Upper lobe of right lung (tissue), 1 donor: ENCODE data around the gene NDUFS5. TPM values are rescaled to one million over a fixed set of nuclear protein-coding genes. Genes with fewer than 3 reads are reported as not detected.
"Not testable (repeated sequence)": the region's sequence is repeated elsewhere in the genome, so short reads cannot be mapped to it uniquely, and the experiment has no call there.

ENCODE experiments used
- ATAC-seq: fragments of 200-7000 bp; cut with Tn5 transposase; one replicate; pipeline ENCODE4 v1.9.1; 2020; ENCODE audit warnings: mild to moderate bottlenecking, moderate library complexity
- DNase-seq: peaks from one replicate; pipeline ENCODE4 v3.0.0-alpha.2; 2020
- H3K27ac ChIP-seq: fragments of 200-600 bp; one replicate; pipeline ENCODE4 v1.8.0; 2022
- H3K27me3 ChIP-seq: fragments of 200-600 bp; one replicate; pipeline ENCODE4 v1.8.0; 2022; ENCODE audit warnings: mild to moderate bottlenecking
- H3K36me3 ChIP-seq: fragments of 200-600 bp; one replicate; pipeline ENCODE4 v1.8.0; 2022
- H3K4me1 ChIP-seq: fragments of 200-600 bp; one replicate; pipeline ENCODE4 v1.8.0; 2022
- H3K4me3 ChIP-seq: fragments of 200-600 bp; one replicate; pipeline ENCODE4 v1.8.0; 2022; ENCODE audit warnings: mild to moderate bottlenecking
- H3K9me3 ChIP-seq: fragments of 200-600 bp; one replicate; pipeline ENCODE4 v1.8.0; 2022
- intact Hi-C: fragments of 100-400 bp; cut with DNase I; formaldehyde crosslinking; loops from one replicate; pipeline ENCODE4 v1.11.0; 2022
- long read RNA-seq: library from polyadenylated mRNA; unstranded; transcript quantifications from one replicate; pipeline ENCODE4 v2.0.0, GENCODE V29; 2021
- total RNA-seq: library from RNA; stranded (reverse); fragmentation: NEBNext Ultra II Directional; extraction: Animal tissue kit (Norgen Biotek cat#: 25700); gene quantifications from one replicate; pipeline ENCODE4 v1.2.1, GENCODE V29; 2021
- TF ChIP-seq, protein P1 (sequence below): fragments of 200-600 bp; IDR thresholded peaks from one replicate; pipeline ENCODE4 v1.8.0; 2022; ENCODE audit warnings: antibody characterized with exemption
- donor health status: DM: no; HTN: yes; CAD: no; lungs with severe emphysema.

Gene NDUFS5
- total RNA-seq: 154 TPM
- long read RNA-seq, transcript NDUFS5-202 (3 exons, 548 nt): major isoform, 17 of 31 reads
- long read RNA-seq, transcript NDUFS5-201 (3 exons, 544 nt): minor isoform, 13 of 31 reads
- long read RNA-seq, partial matches to known transcripts: 0 of 31 reads
- long read RNA-seq, other reads (novel, unspliced or antisense): 1 of 31 reads

DNA sequence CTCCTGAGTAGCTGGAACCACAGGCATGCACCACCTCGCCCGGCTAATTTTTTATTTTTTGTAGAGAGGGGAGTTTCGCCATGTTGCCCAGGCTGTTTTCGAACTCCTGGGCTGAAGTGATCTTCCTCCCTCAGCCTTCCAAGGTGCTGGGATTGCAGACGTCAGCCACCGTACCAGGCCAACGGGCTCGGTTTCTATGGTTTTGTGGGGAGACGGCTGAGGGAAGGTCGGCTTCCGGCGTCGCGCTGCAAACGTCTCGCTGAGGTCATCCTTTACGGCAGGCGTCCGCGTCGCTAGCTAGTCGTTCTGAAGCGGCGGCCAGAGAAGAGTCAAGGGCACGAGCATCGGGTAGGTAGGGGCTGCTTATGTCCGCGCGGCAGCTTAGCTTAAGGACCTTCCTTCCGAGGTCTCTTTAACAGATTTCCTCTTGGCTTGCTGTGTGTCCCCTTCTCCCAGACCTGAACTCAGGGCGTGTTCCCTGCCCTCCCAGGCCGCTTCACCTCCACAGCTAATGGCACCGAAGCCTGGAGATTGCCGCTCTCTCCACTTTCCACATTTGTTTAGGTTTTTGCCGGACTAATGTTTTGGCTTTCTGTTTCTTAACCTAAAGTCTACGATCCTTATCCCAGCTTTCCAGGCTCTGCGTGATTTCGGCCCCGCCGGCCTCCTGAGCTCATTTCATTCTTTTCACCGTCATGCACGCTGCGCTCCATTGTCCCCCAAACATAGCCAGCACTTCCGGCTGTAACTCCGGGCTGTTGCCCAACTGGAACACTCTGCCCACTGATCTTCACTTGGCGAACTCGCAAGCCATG, at the start of gene NDUFS5:
Gene NDUFS5 (plus strand): TSS at position 300 of the 815 bp plus-strand sequence. CDS start 2,375 bp downstream, outside the sequence.
- peak; percentile 98 for ATAC-seq
- Histone ChIP-seq H3K27ac (peak within 1 kb of the TSS; percentile 97), H3K27me3 (no peaks in the 10 kb centered on the region), H3K9me3 (no peaks in the 10 kb centered on the region), H3K4me1 (peaks cover 10% of the 10 kb centered on the region), H3K36me3 (peaks cover 27% of the 10 kb centered on the region), H3K4me3 (peak within 1 kb of the TSS; percentile 76)
- TF ChIP-seq, protein P1, sequence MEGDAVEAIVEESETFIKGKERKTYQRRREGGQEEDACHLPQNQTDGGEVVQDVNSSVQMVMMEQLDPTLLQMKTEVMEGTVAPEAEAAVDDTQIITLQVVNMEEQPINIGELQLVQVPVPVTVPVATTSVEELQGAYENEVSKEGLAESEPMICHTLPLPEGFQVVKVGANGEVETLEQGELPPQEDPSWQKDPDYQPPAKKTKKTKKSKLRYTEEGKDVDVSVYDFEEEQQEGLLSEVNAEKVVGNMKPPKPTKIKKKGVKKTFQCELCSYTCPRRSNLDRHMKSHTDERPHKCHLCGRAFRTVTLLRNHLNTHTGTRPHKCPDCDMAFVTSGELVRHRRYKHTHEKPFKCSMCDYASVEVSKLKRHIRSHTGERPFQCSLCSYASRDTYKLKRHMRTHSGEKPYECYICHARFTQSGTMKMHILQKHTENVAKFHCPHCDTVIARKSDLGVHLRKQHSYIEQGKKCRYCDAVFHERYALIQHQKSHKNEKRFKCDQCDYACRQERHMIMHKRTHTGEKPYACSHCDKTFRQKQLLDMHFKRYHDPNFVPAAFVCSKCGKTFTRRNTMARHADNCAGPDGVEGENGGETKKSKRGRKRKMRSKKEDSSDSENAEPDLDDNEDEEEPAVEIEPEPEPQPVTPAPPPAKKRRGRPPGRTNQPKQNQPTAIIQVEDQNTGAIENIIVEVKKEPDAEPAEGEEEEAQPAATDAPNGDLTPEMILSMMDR: no peak
- DNase-seq: peak; percentile 96
- intact Hi-C loops: no loop called here

DNA sequence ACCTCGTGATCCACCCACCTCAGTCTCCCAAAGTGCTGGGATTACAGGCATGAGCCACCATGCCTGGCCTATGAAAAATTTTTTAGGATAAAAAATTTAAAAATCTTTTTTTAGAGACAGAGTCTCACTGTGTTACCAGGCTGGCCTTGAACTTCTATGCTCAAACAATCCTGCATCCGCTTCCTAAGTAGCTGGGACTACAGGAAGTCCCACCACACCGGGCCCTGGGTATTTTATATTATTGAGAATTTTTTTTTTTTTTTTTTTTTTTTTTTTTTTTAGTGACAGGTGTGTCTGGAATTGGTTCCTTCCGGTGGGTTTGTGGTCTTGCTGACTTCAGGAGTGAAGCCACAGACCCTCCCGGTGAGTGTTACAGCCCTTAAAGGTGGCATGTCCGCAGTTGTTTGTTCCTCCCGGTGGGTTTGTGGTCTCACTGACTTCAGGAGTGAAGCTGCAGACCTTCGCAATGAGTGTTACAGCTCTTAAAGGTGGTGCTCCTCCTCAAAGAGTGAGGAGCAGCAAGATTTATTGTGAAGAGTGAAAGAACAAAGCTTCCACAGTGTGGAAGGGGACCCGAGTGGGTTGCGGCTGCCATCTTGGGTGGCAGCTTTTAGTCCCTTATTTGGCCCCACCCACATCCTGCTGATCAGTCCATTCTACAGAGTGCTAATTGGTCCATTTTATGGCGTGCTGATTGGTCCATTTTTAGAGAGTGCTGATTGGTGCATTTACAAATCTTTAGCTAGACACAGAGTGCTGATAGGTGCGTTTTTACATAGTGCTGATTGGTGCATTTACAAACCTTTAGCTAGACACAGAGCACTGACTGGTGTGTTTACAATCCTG, 48.5 kb upstream of the NDUFS5 start:
- H3K4me1 ChIP-seq, H3K27me3 ChIP-seq, H3K4me3 ChIP-seq, H3K27ac ChIP-seq, H3K9me3 ChIP-seq, DNase-seq, intact Hi-C loops, ATAC-seq, H3K36me3 ChIP-seq: not testable (repeated sequence)

DNA sequence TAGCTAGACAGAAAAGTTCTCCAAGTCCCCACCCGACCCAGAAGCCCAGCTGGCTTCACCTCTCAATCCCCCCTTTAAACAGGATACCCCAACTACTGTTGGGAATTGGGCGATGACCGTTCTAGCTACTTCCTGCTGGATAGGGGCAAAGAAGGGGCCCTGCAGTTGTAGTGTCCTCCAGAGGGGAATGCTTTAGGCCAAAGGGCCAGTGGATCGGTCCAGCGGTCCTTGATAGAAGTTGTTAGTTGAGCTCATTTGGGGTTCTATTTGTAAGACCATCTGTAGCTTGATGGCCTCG, 48.0 kb upstream of the NDUFS5 start:
- DNase-seq, H3K9me3 ChIP-seq, H3K27ac ChIP-seq, ATAC-seq, H3K27me3 ChIP-seq, H3K4me1 ChIP-seq, H3K4me3 ChIP-seq, H3K36me3 ChIP-seq, intact Hi-C loops: not testable (repeated sequence)

DNA sequence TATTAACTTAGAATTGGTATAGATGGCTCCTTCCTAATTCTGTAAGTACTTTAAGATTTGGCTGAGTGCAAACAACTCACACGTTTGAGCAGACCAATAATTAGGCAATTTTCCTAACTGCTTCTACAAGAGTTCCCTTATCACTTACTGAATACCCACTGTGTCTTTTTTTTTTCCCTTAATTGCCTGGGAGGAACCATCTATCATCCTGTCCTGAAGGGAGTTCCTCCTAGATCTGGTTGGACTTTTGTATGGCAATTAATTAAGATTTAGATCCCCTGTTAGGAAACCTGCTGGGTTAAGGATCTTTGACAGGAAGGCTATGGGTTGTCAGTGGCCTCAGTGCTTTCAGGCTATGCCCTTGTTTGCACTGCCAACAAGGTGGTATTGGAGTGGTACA, 46.8 kb upstream of the NDUFS5 start:
- H3K9me3 ChIP-seq, H3K27ac ChIP-seq, intact Hi-C loops, H3K27me3 ChIP-seq, H3K36me3 ChIP-seq, H3K4me3 ChIP-seq, DNase-seq, ATAC-seq, H3K4me1 ChIP-seq: not testable (repeated sequence)

DNA sequence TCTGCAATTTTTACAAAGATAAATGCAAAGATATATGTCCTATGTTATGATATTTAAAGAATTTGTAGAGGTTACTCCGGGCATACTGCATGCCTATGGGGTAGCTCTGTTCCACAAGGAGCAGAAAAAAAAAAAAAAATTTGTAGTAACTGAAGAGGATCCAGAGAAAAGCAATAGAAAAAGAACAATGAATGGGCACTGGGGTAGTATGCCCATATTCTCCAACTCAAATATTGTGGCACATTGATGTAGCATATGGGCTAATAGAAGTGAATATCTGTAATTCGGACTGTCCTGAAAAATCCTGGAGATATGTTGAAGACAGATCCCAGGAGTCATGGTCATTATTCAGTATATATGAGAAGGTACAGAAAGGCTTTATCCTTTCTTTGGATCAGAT, 36.2 kb upstream of the NDUFS5 start:
- Histone ChIP-seq H3K9me3 (no peaks in the 10 kb centered on the region), H3K27me3 (no peaks in the 10 kb centered on the region), H3K4me1 (peaks cover 12% of the 10 kb centered on the region), H3K36me3 (peaks cover 8% of the 10 kb centered on the region), H3K4me3 (no peak overlapping the region), H3K27ac (no peak overlapping the region)
- intact Hi-C loops: no loop called here
- TF ChIP-seq, protein P1: no peak
- ATAC-seq (no peak), DNase-seq (no peak)

DNA sequence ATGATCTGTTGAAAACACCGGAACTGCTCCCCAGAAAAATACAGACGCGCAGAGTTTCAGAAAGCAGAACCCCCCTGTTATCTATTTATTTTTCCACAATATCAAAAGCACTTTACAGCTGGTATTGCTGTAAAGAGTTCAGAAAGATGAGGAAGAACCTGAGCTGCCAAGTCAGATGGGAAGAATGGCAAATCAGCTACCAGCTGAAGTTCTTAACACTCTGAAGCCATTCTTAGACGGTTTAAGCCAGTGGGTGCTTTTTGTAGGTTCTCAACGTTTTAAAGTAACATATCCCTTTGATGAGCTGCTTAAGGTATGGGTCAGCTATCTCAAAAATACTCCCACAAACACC, 35.8 kb upstream of the NDUFS5 start:
- peak overlapping the region; percentile 88 for H3K4me3 ChIP-seq
- TF ChIP-seq, protein P1: no peak
- intact Hi-C loops: no loop called here
- no peak for DNase-seq
- H3K27ac ChIP-seq: peak overlapping the region; percentile 90
- H3K4me1 ChIP-seq: peaks cover 12% of the 10 kb centered on the region
- no peaks in the 10 kb centered on the region for H3K27me3 ChIP-seq
- no peak for ATAC-seq
- H3K36me3 ChIP-seq: peaks cover 12% of the 10 kb centered on the region
- no peaks in the 10 kb centered on the region for H3K9me3 ChIP-seq
